VCaP (cell line): ENCODE measurements around the gene BEX1.
"Not testable (repeated sequence)": the region's sequence is repeated elsewhere in the genome, so short reads cannot be mapped to it uniquely, and the experiment has no call there.

Source experiments
- H3K27ac ChIP-seq: fragments of 450-650 bp; 2 replicates; pipeline ENCODE4 v1.5.1; 2017
- CTCF ChIP-seq: fragments of 450-650 bp; conservative IDR thresholded peaks from 2 replicates; pipeline ENCODE4 v1.5.1; 2017; ENCODE audit warnings: mild to moderate bottlenecking, moderate library complexity

BEX1 gene

GRCh38 chrX:103063918-103064434 lies at the start of gene BEX1:
BEX1 (minus strand) TSS chrX:103064171; CDS start chrX:103063274, 897 bp downstream.
- TF ChIP-seq CTCF = no peak

GRCh38 chrX:103109497-103109896 lies 45.5 kb upstream of the BEX1 start:
- H3K27ac ChIP-seq = not testable (repeated sequence)

More at GRCh38 chrX:103063918-103064434, at the start of gene BEX1:
- H3K27ac ChIP-seq = peak within 1 kb of the TSS; percentile 51; the same call in 1 of the 2 replicates

- no peak for TF ChIP-seq CTCF
- H3K27ac ChIP-seq = no peak overlapping the region
Measured at GRCh38 chrX:103107836-103108235, 43.9 kb upstream of the BEX1 start.

GRCh38 chrX:103107227-103107737 lies 43.3 kb upstream of the BEX1 start:
- H3K27ac ChIP-seq = not testable (repeated sequence)

- H3K27ac ChIP-seq = not testable (repeated sequence)
Measured at GRCh38 chrX:103104370-103104769, 40.4 kb upstream of the BEX1 start.

GRCh38 chrX:103103866-103104265 lies 39.9 kb upstream of the BEX1 start:
- not testable (repeated sequence) for H3K27ac ChIP-seq

- H3K27ac ChIP-seq = no peak overlapping the region
Measured at GRCh38 chrX:103101299-103102042, 37.5 kb upstream of the BEX1 start.

GRCh38 chrX:103100484-103100883 lies 36.5 kb upstream of the BEX1 start:
- no peak overlapping the region for H3K27ac ChIP-seq
- TF ChIP-seq CTCF = no peak

More at GRCh38 chrX:103101299-103102042, 37.5 kb upstream of the BEX1 start:
- no peak for TF ChIP-seq CTCF

GRCh38 chrX:103099691-103100090 lies 35.7 kb upstream of the BEX1 start:
- H3K27ac ChIP-seq = no peak overlapping the region
- TF ChIP-seq CTCF = no peak
